HG02678 (cell line): ENCODE results near the gene BCAR1.
A peak's percentile ranks its signal among the peaks of the same experiment; 100 is the strongest.
"Not testable (repeated sequence)": the region's sequence is repeated elsewhere in the genome, so short reads cannot be mapped to it uniquely, and the experiment has no call there.

Experiments used
- ATAC-seq: cut with Tn5 transposase; IDR thresholded peaks from one replicate; pipeline ENCODE4 v1.9.1; 2021; ENCODE audit warnings: mild to moderate bottlenecking, moderate library complexity; ENCODE audit not compliant: unreplicated experiment

Gene BCAR1

GRCh38 chr16:75226550-75227360, 24.7 kb downstream of the BCAR1 start:
- no peak for ATAC-seq

- ATAC-seq, result no peak
Observed at GRCh38 chr16:75225678-75226515, 25.5 kb downstream of the BCAR1 start.

GRCh38 chr16:75225092-75225491, 26.3 kb downstream of the BCAR1 start:
- ATAC-seq, result no peak

GRCh38 chr16:75224306-75225082, 26.9 kb downstream of the BCAR1 start:
- ATAC-seq, result no peak

DNA sequence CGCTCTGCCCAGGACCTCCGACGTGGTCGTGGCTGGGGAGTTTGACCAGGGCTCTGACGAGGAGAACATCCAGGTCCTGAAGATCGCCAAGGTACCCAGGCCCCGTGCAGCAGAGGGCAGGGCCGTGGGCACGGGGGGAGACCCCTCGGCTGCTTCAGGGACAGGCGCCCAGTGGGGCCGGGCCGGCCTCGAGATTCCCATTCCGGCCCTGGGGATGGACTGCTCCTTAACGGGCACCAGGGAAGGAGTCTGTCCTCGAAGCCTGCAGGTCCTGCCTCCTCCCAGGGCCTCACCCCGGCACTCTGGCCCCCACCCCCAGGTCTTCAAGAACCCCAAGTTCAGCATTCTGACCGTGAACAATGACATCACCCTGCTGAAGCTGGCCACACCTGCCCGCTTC, 28.3 kb downstream of the BCAR1 start:
- not testable (repeated sequence) for ATAC-seq

- ATAC-seq, result no peak
Observed at GRCh38 chr16:75222271-75222783, 29.1 kb downstream of the BCAR1 start.

DNA sequence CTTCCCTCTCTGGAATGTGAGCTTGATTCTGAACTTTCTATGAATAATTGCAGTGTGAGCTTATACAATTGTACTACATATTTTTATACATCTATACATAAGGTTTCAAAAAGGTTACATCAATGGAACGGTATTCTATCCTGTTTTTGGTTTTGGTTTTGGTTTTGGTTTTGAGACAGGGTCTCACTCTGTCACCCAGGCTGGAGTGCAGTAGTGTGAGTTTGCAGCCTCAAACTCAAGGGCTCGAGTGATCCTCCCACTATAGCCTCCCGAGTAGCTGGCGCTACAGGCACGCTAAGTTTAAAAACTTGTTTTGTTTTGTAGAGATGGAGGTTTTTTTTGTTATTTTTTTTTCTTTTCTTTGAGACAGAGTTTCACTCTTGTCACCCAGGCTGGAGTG, 31.6 kb downstream of the BCAR1 start:
- ATAC-seq, result no peak

GRCh38 chr16:75219088-75219487, 32.3 kb downstream of the BCAR1 start:
- ATAC-seq, result no peak

DNA sequence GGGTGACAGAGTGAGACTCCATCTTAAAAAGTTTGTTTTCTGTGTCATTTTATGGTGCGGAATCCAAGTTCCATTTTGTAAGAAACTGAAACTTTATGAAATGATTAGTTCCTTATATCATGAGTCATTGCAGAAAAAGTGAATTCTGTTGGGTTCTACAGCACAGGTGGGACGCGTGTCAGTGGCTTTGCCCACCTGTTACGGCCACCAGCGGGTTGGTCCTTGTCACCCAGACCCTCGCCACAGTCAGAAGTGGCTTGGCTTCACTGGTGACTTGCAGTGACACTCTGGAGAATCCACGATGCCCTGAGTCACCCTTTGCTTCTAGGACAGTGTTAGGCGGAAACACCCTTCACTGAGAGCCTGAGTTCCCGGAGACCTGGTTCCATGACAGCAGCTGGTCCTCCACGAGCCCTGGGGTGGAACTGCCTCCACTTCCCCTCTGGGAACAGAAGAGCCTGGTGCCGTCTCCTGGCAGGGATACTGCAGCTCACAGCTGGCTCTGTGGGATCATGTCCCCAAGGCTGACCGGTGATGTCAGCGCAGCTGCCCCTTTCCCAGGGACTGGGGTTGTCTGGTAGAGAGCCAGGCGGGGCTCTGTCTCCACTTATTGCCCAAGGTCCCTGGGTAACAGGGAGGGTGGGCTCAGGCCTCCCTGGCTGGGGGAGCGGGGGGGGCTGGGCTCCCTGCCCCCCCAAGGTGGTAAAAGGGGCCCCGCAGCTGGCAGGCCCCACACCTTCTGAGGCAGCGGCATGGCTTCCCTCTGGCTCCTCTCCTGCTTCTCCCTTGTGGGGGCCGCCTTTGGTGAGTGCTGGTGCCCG, 33.0 kb downstream of the BCAR1 start, which contains the start of gene CTRB1:
Gene CTRB1 (plus strand): TSS at position 733 of the 821 bp plus-strand sequence. CDS start 20 bp downstream, at position 753.
- ATAC-seq, result peak; percentile 72

DNA sequence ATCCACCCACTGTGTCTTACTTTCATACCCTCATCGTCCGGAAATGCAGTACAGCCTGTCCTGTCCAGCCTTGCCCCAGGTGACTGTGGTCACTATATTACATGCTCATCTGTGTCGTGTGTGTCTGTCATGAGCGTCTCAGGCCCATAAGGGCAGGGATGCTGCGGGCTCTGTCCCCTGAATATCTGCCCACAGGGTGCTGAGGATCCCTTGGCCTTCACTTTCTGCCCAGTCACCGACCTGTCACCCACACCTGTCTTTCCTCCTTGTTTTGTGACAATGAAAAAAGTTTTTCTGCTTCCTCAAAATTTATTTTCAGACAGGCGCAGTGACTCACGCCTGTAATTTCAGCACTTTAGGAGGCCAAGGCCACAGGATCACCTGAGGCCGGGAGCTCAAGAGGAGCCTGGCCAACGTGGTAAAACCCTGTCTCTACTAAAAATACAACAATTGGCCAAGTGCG, 34.0 kb downstream of the BCAR1 start:
- ATAC-seq, result no peak

- no peak for ATAC-seq
Observed at GRCh38 chr16:75216576-75216975, 34.8 kb downstream of the BCAR1 start.

DNA sequence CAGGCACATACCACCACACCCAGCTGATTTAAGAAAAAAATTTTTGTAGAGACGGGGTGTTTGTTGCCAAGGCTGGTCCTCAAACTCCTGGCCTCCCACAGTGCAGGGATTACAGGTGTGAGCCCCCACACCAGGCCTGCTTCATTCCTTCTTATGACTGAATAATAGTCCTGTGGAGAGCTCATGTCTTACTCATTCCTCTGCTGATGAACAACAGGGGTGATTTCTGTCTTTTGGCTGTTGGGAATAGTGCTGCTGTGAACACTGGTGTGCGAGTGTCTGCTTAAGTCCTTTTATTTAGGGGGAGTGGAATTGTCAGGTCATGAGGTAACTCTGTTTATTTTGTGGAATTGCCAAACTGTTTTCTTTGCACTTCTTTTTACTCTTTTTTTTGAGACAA, 35.3 kb downstream of the BCAR1 start:
- no peak for ATAC-seq

DNA sequence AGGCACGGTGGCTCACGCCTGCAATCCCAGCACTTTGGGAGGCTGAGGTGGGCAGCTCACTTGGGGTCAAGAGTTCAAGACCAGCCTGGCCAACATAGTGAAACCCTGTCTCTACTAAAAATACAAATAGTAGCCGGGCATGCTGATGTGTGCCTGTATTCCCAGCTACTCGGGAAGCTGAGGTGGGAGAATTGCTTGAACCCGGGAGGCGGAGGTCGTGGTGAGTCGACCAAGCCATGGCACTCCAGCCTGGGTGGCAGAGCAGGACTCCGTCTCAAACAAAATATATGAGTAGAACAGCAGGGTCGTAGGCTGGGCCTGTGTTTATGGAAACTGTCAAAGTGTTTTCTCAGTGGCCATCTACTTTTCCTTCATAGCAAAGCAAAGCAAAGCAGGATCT, 40.1 kb downstream of the BCAR1 start:
- not testable (repeated sequence) for ATAC-seq

GRCh38 chr16:75209944-75210343, 41.5 kb downstream of the BCAR1 start:
- ATAC-seq, result no peak

- not testable (repeated sequence) for ATAC-seq
Observed at GRCh38 chr16:75209514-75209913, 41.9 kb downstream of the BCAR1 start.

DNA sequence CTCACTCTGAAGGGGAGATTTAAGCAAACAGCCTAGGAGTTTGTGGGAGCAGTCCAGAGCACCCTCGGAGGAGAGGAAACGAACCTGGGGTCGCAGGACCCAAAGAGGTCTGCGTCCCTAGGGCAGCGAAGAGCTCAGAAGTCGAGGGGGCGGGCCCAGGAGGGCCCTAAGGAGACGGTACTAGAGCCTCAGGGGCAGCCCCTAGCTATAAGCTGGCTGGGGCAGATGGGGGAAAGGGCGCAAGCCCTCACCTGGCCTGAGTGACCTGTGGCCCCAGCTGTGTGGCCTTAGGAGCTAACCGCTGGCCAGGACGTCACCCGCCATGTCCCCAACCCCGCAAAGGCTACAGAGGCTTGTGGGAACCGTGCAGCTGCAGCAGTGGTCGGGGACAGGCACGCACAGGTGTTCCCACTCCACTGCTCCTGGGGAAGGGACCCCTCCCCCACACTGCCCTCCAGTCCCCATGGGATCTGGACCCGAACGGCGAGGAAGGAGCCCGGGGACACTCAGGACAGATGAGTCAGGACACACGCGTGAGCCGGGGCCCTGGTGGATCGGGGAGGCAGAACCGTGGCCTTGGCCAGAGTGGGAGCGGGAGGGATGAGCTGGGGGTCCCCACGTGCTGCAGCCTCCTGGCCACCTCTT, 42.4 kb downstream of the BCAR1 start:
- no peak for ATAC-seq

- no peak for ATAC-seq
Observed at GRCh38 chr16:75208242-75208825, 43.1 kb downstream of the BCAR1 start.

GRCh38 chr16:75207831-75208230, 43.6 kb downstream of the BCAR1 start:
- no peak for ATAC-seq
